ENCODE measurements around the gene RAD51B.

DNA sequence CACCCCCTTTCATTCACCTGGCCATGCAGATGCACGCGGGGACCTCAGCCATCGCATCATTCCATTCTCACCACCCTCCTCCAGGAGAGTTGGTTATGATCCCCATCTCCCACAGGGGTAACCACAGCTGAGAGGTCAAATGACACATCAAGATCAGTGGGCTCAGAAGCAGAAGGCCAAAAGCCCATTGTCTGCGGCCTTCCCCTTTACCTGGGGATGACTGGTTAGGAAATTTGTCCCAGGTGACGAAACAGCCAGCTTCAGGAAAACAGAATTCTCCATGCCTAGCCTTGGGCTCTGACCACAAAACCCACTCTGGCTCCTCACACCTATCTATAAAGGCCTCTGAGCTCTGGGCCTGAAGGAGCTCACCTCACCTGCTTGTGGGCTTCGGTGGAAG, 937.2 kb downstream of the RAD51B start:
- TF ChIP-seq EZH2 (conservative IDR thresholded peaks at IDR 0.05; ENCODE audit: low read depth, low read length) (no peak), SIN3A (IDR thresholded peaks at IDR 0.05; ENCODE audit: borderline replicate concordance, low read depth, low read length) (no peak), SRSF1 (optimal IDR thresholded peaks at IDR 0.05; ENCODE audit: low read depth, low read length) (no peak), POLR2AphosphoS5 (IDR thresholded peaks at IDR 0.05; ENCODE audit: low read depth, low read length) (no peak), RERE (CRISPR knock-in tag; IDR thresholded peaks at IDR 0.05; ENCODE audit: low read depth) (no peak), ATF7 (IDR thresholded peaks at IDR 0.05) (no peak), ATF7 (CRISPR knock-in tag; IDR thresholded peaks at IDR 0.05) (no peak), ZNF775 (CRISPR knock-in tag; IDR thresholded peaks at IDR 0.05; ENCODE audit: borderline replicate concordance) (no peak), ZNF337 (CRISPR knock-in tag; IDR thresholded peaks at IDR 0.05; ENCODE audit: borderline replicate concordance, low read depth) (no peak), SALL2 (CRISPR knock-in tag; IDR thresholded peaks at IDR 0.05) (no peak), TOE1 (CRISPR knock-in tag; IDR thresholded peaks at IDR 0.05) (no peak), EP300 (IDR thresholded peaks at IDR 0.05; ENCODE audit: low read depth in 2 of 2, low read length in 2 of 2) (no peak), EP300 (CRISPR knock-in tag; IDR thresholded peaks at IDR 0.05; ENCODE audit: borderline replicate concordance) (no peak)
- TF ChIP-seq, protein P1, sequence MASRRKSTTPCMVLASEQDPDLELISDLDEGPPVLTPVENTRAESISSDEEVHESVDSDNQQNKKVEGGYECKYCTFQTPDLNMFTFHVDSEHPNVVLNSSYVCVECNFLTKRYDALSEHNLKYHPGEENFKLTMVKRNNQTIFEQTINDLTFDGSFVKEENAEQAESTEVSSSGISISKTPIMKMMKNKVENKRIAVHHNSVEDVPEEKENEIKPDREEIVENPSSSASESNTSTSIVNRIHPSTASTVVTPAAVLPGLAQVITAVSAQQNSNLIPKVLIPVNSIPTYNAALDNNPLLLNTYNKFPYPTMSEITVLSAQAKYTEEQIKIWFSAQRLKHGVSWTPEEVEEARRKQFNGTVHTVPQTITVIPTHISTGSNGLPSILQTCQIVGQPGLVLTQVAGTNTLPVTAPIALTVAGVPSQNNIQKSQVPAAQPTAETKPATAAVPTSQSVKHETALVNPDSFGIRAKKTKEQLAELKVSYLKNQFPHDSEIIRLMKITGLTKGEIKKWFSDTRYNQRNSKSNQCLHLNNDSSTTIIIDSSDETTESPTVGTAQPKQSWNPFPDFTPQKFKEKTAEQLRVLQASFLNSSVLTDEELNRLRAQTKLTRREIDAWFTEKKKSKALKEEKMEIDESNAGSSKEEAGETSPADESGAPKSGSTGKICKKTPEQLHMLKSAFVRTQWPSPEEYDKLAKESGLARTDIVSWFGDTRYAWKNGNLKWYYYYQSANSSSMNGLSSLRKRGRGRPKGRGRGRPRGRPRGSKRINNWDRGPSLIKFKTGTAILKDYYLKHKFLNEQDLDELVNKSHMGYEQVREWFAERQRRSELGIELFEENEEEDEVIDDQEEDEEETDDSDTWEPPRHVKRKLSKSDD (CRISPR knock-in tag; IDR thresholded peaks at IDR 0.05; ENCODE audit: low read depth), result no peak
- TF ChIP-seq, protein P2, sequence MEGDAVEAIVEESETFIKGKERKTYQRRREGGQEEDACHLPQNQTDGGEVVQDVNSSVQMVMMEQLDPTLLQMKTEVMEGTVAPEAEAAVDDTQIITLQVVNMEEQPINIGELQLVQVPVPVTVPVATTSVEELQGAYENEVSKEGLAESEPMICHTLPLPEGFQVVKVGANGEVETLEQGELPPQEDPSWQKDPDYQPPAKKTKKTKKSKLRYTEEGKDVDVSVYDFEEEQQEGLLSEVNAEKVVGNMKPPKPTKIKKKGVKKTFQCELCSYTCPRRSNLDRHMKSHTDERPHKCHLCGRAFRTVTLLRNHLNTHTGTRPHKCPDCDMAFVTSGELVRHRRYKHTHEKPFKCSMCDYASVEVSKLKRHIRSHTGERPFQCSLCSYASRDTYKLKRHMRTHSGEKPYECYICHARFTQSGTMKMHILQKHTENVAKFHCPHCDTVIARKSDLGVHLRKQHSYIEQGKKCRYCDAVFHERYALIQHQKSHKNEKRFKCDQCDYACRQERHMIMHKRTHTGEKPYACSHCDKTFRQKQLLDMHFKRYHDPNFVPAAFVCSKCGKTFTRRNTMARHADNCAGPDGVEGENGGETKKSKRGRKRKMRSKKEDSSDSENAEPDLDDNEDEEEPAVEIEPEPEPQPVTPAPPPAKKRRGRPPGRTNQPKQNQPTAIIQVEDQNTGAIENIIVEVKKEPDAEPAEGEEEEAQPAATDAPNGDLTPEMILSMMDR (CRISPR knock-in tag; IDR thresholded peaks at IDR 0.05), result no peak

Measured in HepG2 (cell line).